Raji (cell line): Measurements from ENCODE around the gene PGAM2.

Experiments
- POLR2A ChIP-seq: IDR thresholded peaks from 2 replicates; pipeline ENCODE4 v1.6.1; 2011; ENCODE audit warnings: low read depth, low read length, control low read depth; ENCODE audit not compliant: insufficient read depth

Gene PGAM2

GRCh38 chr7:44079331-44080021, 14.1 kb upstream of the PGAM2 start:
- no peak for TF ChIP-seq POLR2A

- TF ChIP-seq POLR2A, result no peak
Observed at GRCh38 chr7:44078521-44078920, 13.2 kb upstream of the PGAM2 start.

DNA sequence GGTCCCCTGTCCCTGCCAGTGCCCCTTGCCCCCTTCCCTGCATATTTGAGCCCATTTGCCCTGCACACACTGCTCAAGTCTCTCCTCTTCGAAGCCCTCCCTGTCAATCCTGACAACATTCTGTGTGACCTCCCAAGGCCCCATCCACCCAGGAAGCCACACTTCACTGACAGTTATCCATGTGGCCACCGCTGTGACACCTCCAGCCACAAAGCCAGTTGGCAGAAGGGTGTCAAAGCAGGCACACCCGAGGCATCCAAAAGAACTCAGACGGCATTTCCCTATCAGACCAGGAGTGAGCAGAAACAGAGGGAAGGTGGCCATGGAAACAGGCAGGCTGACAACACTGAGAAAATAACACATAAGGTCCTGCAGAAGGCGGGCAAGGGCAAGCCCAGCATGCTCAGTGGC, 12.3 kb upstream of the PGAM2 start:
- no peak for TF ChIP-seq POLR2A

DNA sequence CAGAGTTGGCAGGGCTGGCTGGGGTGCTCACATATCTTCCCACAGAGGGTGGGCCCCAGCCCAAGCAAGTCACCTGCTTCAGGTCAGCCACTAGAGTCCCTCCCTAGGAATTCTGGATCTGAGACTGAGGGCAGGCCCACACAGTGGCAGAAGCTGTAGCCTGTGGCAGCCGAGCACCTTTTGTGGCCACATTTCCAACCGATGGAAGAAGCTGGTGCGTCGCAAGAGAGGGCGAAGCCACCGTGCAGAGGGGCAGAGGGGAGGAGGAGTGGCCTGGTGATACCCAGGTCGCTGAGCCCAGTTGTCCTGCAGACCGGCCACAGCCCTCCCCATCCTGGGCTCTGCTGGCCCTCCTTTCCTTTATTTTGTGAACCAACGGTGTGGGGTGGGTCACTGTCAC, 11.7 kb upstream of the PGAM2 start:
- no peak for TF ChIP-seq POLR2A

- no peak for TF ChIP-seq POLR2A
Observed at GRCh38 chr7:44076101-44076895, 10.9 kb upstream of the PGAM2 start.

GRCh38 chr7:44075296-44076075, 10.1 kb upstream of the PGAM2 start:
- TF ChIP-seq POLR2A, result no peak

DNA sequence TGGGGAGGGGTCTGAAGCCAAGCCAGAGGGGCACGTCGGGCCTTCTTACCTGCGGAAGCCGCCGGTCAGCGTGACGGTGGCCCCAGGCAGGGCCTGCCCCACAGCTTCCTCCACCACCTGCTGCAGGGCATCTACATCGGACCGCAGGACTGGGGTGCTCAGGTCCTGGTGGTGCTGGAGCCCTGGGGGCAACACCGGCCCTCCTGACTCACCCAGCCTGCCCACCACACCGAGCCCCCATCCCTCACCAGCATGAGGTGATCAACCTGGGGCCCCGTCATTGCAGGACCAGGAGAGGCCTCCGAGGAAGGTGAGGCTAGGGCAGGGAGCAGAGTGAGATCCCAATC, 9.0 kb upstream of the PGAM2 start:
- 0 out of 2 replicates have a peak, but pooled peaks have one; percentile 10 for TF ChIP-seq POLR2A

DNA sequence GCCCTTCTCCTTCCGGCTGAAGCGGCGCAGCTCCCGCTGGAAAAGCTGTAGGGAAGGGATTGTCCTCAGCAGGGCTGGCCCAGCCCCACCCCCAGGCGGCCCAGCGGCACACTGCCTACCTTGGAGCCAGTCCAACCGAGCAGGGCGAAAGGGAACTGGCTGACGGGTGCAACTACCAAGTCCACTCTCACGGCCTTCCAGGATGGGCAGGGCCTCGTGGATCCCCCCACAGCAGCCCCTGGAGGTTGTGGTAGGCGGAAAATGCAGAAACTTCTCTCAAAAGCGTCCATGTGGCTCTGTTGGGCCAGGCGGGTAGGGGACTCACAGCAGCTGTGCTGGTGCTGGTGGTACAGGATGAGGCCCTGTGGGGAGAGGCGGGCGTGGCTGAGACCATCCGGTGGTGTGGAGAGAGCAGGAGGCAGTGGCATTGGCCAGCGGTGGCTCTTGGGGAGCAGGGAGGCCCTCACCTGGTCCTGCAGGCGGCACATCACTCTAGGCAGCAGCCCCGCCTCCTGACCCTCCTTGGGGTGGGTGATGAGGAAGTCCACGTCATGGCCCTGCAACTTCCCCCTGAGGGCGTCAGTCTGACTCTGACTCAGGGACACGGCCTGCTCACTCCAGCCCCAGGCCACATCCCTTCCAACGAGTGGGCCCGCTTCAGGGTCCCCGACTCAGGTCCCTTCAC, 8.4 kb upstream of the PGAM2 start:
- TF ChIP-seq POLR2A, result no peak

- no peak for TF ChIP-seq POLR2A
Observed at GRCh38 chr7:44072364-44073231, 7.2 kb upstream of the PGAM2 start.

GRCh38 chr7:44071726-44072363, 6.5 kb upstream of the PGAM2 start:
- TF ChIP-seq POLR2A, result no peak

GRCh38 chr7:44068054-44068453, 2.7 kb upstream of the PGAM2 start:
- TF ChIP-seq POLR2A, result peak; percentile 23; the same call in 1 of the 2 replicates

GRCh38 chr7:44067064-44067951, 1.9 kb upstream of the PGAM2 start:
- peak; percentile 46; the same call in 1 of the 2 replicates for TF ChIP-seq POLR2A
